Esophagus squamous epithelium (tissue), 5 donors: ENCODE measurements around the gene PPP2R5C. TPM values are rescaled to one million over a fixed set of nuclear protein-coding genes. Genes with fewer than 3 reads are reported as not detected.
A peak's percentile ranks its signal among the peaks of the same experiment; 100 is the strongest.

Experiments
- DNase-seq: peaks from one replicate; lab custom pipeline; 2025; lab: John Stamatoyannopoulos, UW
- H3K27ac ChIP-seq, 4 donors: fragments of 200-600 bp; sonication (generic); one replicate each; pipeline ENCODE4 v1.5.1; 2016 to 2019; ENCODE audit warnings: mild to moderate bottlenecking in 1 of 4
- H3K27me3 ChIP-seq, 4 donors: fragments of 200-600 bp; sonication (generic); 1 replicate in 3 of 4; 2 replicates in 1 of 4; pipeline versions ENCODE4 v1.5.1 to v1.6.0; 2017 to 2021; ENCODE audit warnings: antibody characterized with exemption in 1 of 4
- H3K36me3 ChIP-seq, 3 donors: fragments of 200-600 bp; sonication (generic); one replicate each; pipeline ENCODE4 v1.5.1; 2016 to 2019
- H3K4me1 ChIP-seq, 3 donors: fragments of 200-600 bp; sonication (generic); one replicate each; pipeline ENCODE4 v1.5.1; 2017 to 2019
- H3K4me3 ChIP-seq, 4 donors: fragments of 200-600 bp; sonication (generic); 1 replicate in 3 of 4; 2 replicates in 1 of 4; pipeline ENCODE4 v1.5.1; 2016 to 2019; ENCODE audit warnings: mild to moderate bottlenecking in 2 of 4, moderate library complexity in 1 of 4
- H3K9me3 ChIP-seq, 3 donors: fragments of 200-600 bp; sonication (generic); one replicate each; pipeline ENCODE4 v1.5.1; 2016 to 2019
- POLR2A ChIP-seq, 4 donors: fragments of 450-650 bp; IDR thresholded peaks; one replicate each; pipeline ENCODE4 v1.6.1; 2017; ENCODE audit warnings: antibody characterized with exemption in 4 of 4, mild to moderate bottlenecking in 4 of 4, moderate library complexity in 3 of 4
- WGBS, 2 donors: methylation state at CpG; one replicate each; pipeline ENCODE4 v1.1.5; 2018; 5-methylcytosine and 5-hydroxymethylcytosine counted together
- intact Hi-C: fragments of 100-400 bp; cut with DNase I; formaldehyde crosslinking; loops from one replicate; pipeline ENCODE4 v1.15.0; 2022
- total RNA-seq, 4 donors: library from RNA; depleted of rRNA; stranded (reverse); fragments of >200 nt; gene quantifications; one replicate each; pipeline ENCODE4 v1.1.0, GENCODE V29; 2016
- TF ChIP-seq, protein P1 (sequence below), 6 experiments: fragments of 450-650 bp in 4 of 6; fragments of 200-600 bp in 2 of 6; sonication (generic) in 2 of 6; IDR thresholded peaks; one replicate each; pipeline ENCODE4 v1.5.1; 2016 to 2019; ENCODE audit warnings: antibody characterized with exemption in 6 of 6, mild to moderate bottlenecking in 4 of 6, moderate library complexity in 4 of 6
- donor health status: DM: yes; HTN: yes; CAD: no.

The PPP2R5C gene
- total RNA-seq, 4 donors from 2014 or later, result 66.3 to 92.3 (median 83.4) TPM

DNA sequence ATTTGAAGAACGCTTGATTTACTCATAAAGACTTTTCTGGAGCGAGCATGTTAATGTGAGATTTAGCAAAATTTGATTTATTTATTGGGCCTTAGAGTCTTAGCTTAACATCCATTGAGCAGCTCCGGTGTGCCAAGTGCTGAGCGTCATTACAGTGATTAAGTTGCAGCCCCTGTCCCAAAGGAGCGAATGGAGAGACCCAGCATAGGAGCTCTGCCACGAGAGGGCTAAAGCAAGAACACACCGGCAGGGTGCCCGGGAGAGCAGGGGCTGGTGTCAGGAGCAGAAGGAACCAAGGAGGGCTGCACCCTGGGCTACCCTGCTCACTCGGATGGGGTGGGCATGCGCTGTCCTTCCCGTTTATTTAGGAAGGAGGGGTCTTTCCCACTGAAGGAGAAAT is 50.6 kb downstream of the PPP2R5C start:
- H3K9me3 ChIP-seq, result no peaks in the 10 kb centered on the region
- no peak for DNase-seq
- peaks cover 30 to 79% (median 35%) of the 10 kb centered on the region in 3 donors for H3K4me1 ChIP-seq
- WGBS, 2 donors, result 69 to 85% methylated on average over 6 to 11 of the region's 11 CpGs
- intact Hi-C loops, result no loop called here
- no peak for TF ChIP-seq POLR2A (IDR thresholded peaks at IDR 0.05)
- TF ChIP-seq, protein P1, sequence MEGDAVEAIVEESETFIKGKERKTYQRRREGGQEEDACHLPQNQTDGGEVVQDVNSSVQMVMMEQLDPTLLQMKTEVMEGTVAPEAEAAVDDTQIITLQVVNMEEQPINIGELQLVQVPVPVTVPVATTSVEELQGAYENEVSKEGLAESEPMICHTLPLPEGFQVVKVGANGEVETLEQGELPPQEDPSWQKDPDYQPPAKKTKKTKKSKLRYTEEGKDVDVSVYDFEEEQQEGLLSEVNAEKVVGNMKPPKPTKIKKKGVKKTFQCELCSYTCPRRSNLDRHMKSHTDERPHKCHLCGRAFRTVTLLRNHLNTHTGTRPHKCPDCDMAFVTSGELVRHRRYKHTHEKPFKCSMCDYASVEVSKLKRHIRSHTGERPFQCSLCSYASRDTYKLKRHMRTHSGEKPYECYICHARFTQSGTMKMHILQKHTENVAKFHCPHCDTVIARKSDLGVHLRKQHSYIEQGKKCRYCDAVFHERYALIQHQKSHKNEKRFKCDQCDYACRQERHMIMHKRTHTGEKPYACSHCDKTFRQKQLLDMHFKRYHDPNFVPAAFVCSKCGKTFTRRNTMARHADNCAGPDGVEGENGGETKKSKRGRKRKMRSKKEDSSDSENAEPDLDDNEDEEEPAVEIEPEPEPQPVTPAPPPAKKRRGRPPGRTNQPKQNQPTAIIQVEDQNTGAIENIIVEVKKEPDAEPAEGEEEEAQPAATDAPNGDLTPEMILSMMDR (IDR thresholded peaks at IDR 0.05), result no peak
- H3K36me3 ChIP-seq, result peaks cover 0 to 26% (median 0%) of the 10 kb centered on the region in 3 donors
- H3K27me3 ChIP-seq, result no peaks in the 10 kb centered on the region
- peak overlapping the region in 2 of 4 donors; percentile 32 to 55 for H3K4me3 ChIP-seq
- peak overlapping the region; percentile 76 to 100 (median 95) for H3K27ac ChIP-seq

DNA sequence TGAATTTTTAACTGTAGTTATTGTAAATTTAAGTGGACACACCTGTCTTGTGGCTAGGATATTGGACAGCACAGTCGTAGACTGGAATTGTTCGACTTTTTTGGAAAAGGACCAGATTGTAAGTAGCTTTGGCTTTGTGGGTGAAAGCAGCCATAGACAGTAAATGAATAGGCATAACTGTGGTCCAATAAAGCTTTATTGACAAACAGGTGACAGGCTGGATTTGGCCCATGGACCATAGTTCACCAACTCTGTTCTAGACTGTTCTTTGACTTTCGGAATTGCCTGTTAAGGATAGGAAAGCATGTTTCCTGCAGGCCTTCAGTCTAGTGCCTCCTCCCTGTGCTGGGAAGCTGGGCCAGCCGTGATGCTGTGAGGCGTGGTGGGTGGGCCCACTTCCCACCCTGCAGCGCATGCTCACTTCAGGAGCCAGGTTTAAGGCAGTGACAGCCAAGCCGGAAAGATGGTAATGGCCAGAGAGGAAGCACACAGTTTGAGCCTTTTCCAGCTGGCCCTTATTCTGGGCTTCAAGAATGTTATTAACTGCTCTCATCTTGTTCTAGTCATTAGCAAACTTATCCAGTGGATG is 51.8 kb downstream of the PPP2R5C start:
- intact Hi-C loops, result no loop called here
- TF ChIP-seq POLR2A (IDR thresholded peaks at IDR 0.05), result peak in 1 of 4 donors; percentile 34
- TF ChIP-seq, protein P1 (IDR thresholded peaks at IDR 0.05), result no peak
- peaks cover 0 to 26% (median 0%) of the 10 kb centered on the region in 3 donors for H3K36me3 ChIP-seq
- no peaks in the 10 kb centered on the region for H3K9me3 ChIP-seq
- H3K27ac ChIP-seq, result peak overlapping the region; percentile 37 to 100 (median 86)
- DNase-seq, result no peak
- 73 to 75% methylated on average over 4 to 6 of the region's 7 CpGs for WGBS, 2 donors
- H3K4me3 ChIP-seq, result no peak overlapping the region
- peaks cover 36 to 86% (median 38%) of the 10 kb centered on the region in 3 donors for H3K4me1 ChIP-seq
- H3K27me3 ChIP-seq, result no peaks in the 10 kb centered on the region

DNA sequence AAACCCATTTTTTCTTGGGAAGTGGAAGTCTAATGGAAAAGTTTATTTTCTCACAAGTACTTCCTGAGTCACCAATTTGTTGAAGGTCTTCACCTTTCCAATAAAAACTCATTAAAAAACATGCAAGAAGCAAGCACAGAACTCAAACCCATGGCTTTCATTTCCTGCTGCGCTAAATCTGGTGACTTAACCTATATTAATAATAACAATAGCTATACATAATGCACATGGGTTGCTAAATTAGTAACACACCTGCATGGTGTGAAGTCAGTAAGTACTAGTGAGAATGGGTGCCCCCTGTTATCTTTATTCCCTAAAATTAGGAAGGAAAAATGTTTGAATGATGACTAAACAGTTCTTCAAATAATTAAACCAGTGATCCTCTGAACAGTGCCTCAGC is 52.3 kb downstream of the PPP2R5C start:
- TF ChIP-seq, protein P1 (IDR thresholded peaks at IDR 0.05), result no peak
- no peak for TF ChIP-seq POLR2A (IDR thresholded peaks at IDR 0.05)
- H3K36me3 ChIP-seq, result peaks cover 0 to 26% (median 0%) of the 10 kb centered on the region in 3 donors
- peak overlapping the region; percentile 37 to 100 (median 86) for H3K27ac ChIP-seq
- 69 to 85% methylated on average over 1 of the region's 1 CpG for WGBS, 2 donors
- H3K4me1 ChIP-seq, result peaks cover 34 to 84% (median 36%) of the 10 kb centered on the region in 3 donors
- no peaks in the 10 kb centered on the region for H3K9me3 ChIP-seq
- no peak overlapping the region for H3K4me3 ChIP-seq
- intact Hi-C loops, result no loop called here
- DNase-seq, result no peak
- no peaks in the 10 kb centered on the region for H3K27me3 ChIP-seq

DNA sequence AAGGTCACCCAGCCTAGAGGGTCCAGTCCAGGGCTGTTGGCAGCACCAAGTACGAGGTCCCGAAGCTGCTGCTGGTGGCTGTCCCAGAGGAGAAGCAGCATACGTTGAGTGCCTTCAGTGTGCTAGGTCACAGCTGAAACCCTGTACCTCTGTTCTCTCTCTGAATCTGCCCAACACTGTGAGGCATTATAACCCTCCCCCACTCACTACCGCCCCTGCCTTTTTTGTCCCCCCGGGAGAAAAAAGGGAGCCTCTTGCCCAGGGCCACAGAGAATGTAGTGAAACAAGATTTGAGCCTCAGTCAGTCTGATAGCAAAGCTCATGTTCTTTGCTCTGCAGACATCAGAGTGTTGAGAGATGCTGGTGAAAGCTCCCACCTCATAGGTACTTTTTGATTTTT is 53.4 kb downstream of the PPP2R5C start:
- Histone ChIP-seq H3K36me3 (peaks cover 0 to 38% (median 0%) of the 10 kb centered on the region in 3 donors), H3K9me3 (no peaks in the 10 kb centered on the region), H3K4me1 (peaks cover 33 to 84% (median 36%) of the 10 kb centered on the region in 3 donors), H3K27ac (peak overlapping the region; percentile 4 to 100 (median 86)), H3K4me3 (peak overlapping the region in 1 of 4 donors; percentile 5), H3K27me3 (no peaks in the 10 kb centered on the region)
- DNase-seq, result no peak
- TF ChIP-seq, protein P1 (IDR thresholded peaks at IDR 0.05), result no peak
- no peak for TF ChIP-seq POLR2A (IDR thresholded peaks at IDR 0.05)
- intact Hi-C loops, result no loop called here
- 51 to 79% methylated on average over 4 to 5 of the region's 5 CpGs for WGBS, 2 donors

DNA sequence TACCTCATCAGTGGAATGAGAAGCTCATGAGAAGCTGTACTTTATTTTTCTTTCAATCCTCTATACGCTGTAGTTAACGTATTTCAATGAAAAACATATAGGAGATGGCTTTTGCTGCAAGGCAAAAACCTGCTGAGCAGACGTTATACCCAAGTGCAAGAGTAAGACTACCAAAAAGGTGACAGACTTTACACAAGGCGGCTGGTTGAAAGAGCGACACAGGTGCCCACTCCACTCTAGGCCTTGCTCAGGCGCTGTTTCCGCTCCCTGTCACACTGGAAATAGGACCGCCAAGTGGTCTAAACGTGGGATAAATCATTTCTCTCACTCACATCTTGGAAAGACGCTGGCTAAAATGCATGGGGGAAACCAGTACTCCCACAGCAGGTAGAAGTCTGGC is 54.5 kb downstream of the PPP2R5C start:
- no peaks in the 10 kb centered on the region for H3K27me3 ChIP-seq

More for the DNA sequence above, 54.5 kb downstream of the PPP2R5C start:
- H3K36me3 ChIP-seq, result peaks cover 0 to 48% (median 0%) of the 10 kb centered on the region in 3 donors
- peaks cover 33 to 79% (median 34%) of the 10 kb centered on the region in 3 donors for H3K4me1 ChIP-seq
- no peaks in the 10 kb centered on the region for H3K9me3 ChIP-seq
- DNase-seq, result no peak
- peak overlapping the region in 2 of 4 donors; percentile 96 to 100 for H3K27ac ChIP-seq
- H3K4me3 ChIP-seq, result no peak overlapping the region
- TF ChIP-seq POLR2A (IDR thresholded peaks at IDR 0.05), result no peak
- TF ChIP-seq, protein P1 (IDR thresholded peaks at IDR 0.05), result no peak
- intact Hi-C loops, result no loop called here
- WGBS, 2 donors, result 80 to 87% methylated on average over 10 of the region's 10 CpGs
